Sigmoid colon (tissue), 7 donors: ENCODE measurements around the gene RASSF8. TPM values are rescaled to one million over a fixed set of nuclear protein-coding genes. Genes with fewer than 3 reads are reported as not detected.

Source experiments
- DNase-seq: peaks from one replicate; pipeline ENCODE4 v3.0.0-alpha.2; 2019
- H3K27ac ChIP-seq, 4 donors: fragments of 200-600 bp; sonication (generic); one replicate each; pipeline ENCODE4 v1.5.1; 2016 to 2019; ENCODE audit warnings: mild to moderate bottlenecking in 1 of 4
- H3K27me3 ChIP-seq, 3 donors: fragments of 200-600 bp; sonication (generic); one replicate each; pipeline ENCODE4 v1.5.1; 2019; ENCODE audit warnings: mild to moderate bottlenecking in 1 of 3
- H3K36me3 ChIP-seq, 4 donors: fragments of 200-600 bp; sonication (generic); one replicate each; pipeline ENCODE4 v1.5.1; 2016 to 2019
- H3K4me1 ChIP-seq, 4 donors: fragments of 200-600 bp; sonication (generic); one replicate each; pipeline ENCODE4 v1.5.1; 2017 to 2019
- H3K4me3 ChIP-seq, 4 donors: fragments of 200-600 bp; sonication (generic); one replicate each; pipeline ENCODE4 v1.5.1; 2017 to 2019; ENCODE audit warnings: mild to moderate bottlenecking in 2 of 4, moderate library complexity in 1 of 4
- H3K9me3 ChIP-seq, 4 donors: fragments of 200-600 bp in 3 of 4; sonication (generic) in 3 of 4; one replicate each; pipeline versions ENCODE4 v1.5.1 to v1.6.1; 2013 to 2019
- CTCF ChIP-seq, 4 experiments: fragments of 450-650 bp in 3 of 4; fragments of 200-600 bp in 1 of 4; IDR thresholded peaks; one replicate each; pipeline ENCODE4 v1.5.1; 2016 to 2019; ENCODE audit warnings: antibody characterized with exemption in 4 of 4, mild to moderate bottlenecking in 3 of 4, moderate library complexity in 2 of 4
- EP300 ChIP-seq, 4 donors: sonication (generic); formaldehyde crosslinking; IDR thresholded peaks; one replicate each; pipeline ENCODE4 v1.6.1; 2017; ENCODE audit warnings: antibody characterized with exemption in 4 of 4
- POLR2A ChIP-seq, 2 donors: fragments of 450-650 bp; IDR thresholded peaks; one replicate each; pipeline ENCODE4 v1.6.1; 2016; ENCODE audit warnings: antibody characterized with exemption in 2 of 2, mild to moderate bottlenecking in 2 of 2, moderate library complexity in 2 of 2
- POLR2AphosphoS5 ChIP-seq, 4 donors: sonication (generic); formaldehyde crosslinking; IDR thresholded peaks; one replicate each; pipeline ENCODE4 v1.6.1; 2017; ENCODE audit warnings: antibody characterized with exemption in 4 of 4
- WGBS, 2 donors: extraction: QIAGEN DNeasy Blood & Tissue Kit; methylation state at CpG; one replicate each; pipeline ENCODE4 v1.1.7; 2013; 5-methylcytosine and 5-hydroxymethylcytosine counted together
- intact Hi-C: fragments of 100-400 bp; cut with DNase I; formaldehyde crosslinking; loops from one replicate; pipeline ENCODE4 v1.15.1; 2023
- polyA plus RNA-seq, 3 donors: library from polyadenylated mRNA; stranded (reverse); fragments of 200-250 nt; gene quantifications; one replicate each; pipeline ENCODE4 v1.2.3, GENCODE V29; 2013
- total RNA-seq, 4 donors: library from RNA; depleted of rRNA; stranded (reverse); fragments of >200 nt; gene quantifications; one replicate each; pipeline ENCODE4 v1.1.0, GENCODE V29; 2016
- donor health status: healthy with polysubstance abuse.
- donor health status: Bipolar disorder and iron deficiency.
- donor health status: healthy.

The RASSF8 gene
- total and polyA plus RNA-seq, 7 donors = 0.92 to 109 (median 74.0) TPM

GRCh38 chr12:26034371-26035142 lies 76.1 kb downstream of the RASSF8 start:
- Histone ChIP-seq H3K27me3 (no peaks in the 10 kb centered on the region), H3K9me3 (no peaks in the 10 kb centered on the region), H3K4me3 (no peak overlapping the region), H3K4me1 (peaks cover 0 to 80% (median 61%) of the 10 kb centered on the region in 4 donors), H3K27ac (peak overlapping the region in 2 of 4 donors; percentile 10 to 20), H3K36me3 (no peaks in the 10 kb centered on the region)
- DNase-seq = no peak
- 87% methylated on average over 5 of the region's 5 CpGs for WGBS, 2 donors
- intact Hi-C loops = loop anchor here (10.0 kb wide), 2 partner anchors 210 to 450 kb away; no protein-coding TSS in a partner anchor
- TF ChIP-seq POLR2AphosphoS5 (IDR thresholded peaks at IDR 0.05) (no peak), CTCF (IDR thresholded peaks at IDR 0.05) (no peak), POLR2A (IDR thresholded peaks at IDR 0.05) (no peak), EP300 (IDR thresholded peaks at IDR 0.05) (no peak)

GRCh38 chr12:26036877-26037276 lies 78.4 kb downstream of the RASSF8 start:
- intact Hi-C loops = loop anchor here (10.0 kb wide), 2 partner anchors 212 to 452 kb away; no protein-coding TSS in a partner anchor
- TF ChIP-seq POLR2A (IDR thresholded peaks at IDR 0.05) = no peak
- TF ChIP-seq CTCF (IDR thresholded peaks at IDR 0.05) = no peak
- TF ChIP-seq POLR2AphosphoS5 (IDR thresholded peaks at IDR 0.05) = no peak
- TF ChIP-seq EP300 (IDR thresholded peaks at IDR 0.05) = no peak
- WGBS, 2 donors = 30 to 69% methylated on average over 4 of the region's 4 CpGs

GRCh38 chr12:26037615-26038220 lies 79.2 kb downstream of the RASSF8 start:
- Histone ChIP-seq H3K27ac (no peak overlapping the region), H3K9me3 (no peaks in the 10 kb centered on the region), H3K36me3 (no peaks in the 10 kb centered on the region), H3K27me3 (no peaks in the 10 kb centered on the region), H3K4me3 (no peak overlapping the region), H3K4me1 (peaks cover 0 to 60% (median 42%) of the 10 kb centered on the region in 4 donors)
- intact Hi-C loops = loop anchor here (10.0 kb wide), 2 partner anchors 213 to 453 kb away; no protein-coding TSS in a partner anchor
- no peak for DNase-seq
- TF ChIP-seq EP300 (IDR thresholded peaks at IDR 0.05) (no peak), POLR2A (IDR thresholded peaks at IDR 0.05) (no peak), CTCF (IDR thresholded peaks at IDR 0.05) (no peak), POLR2AphosphoS5 (IDR thresholded peaks at IDR 0.05) (no peak)
- 20 to 68% methylated on average over 2 of the region's 2 CpGs for WGBS, 2 donors

More at GRCh38 chr12:26036877-26037276, 78.4 kb downstream of the RASSF8 start:
- peaks cover 0 to 60% (median 43%) of the 10 kb centered on the region in 4 donors for H3K4me1 ChIP-seq
- no peak overlapping the region for H3K4me3 ChIP-seq
- no peak overlapping the region for H3K27ac ChIP-seq
- no peaks in the 10 kb centered on the region for H3K27me3 ChIP-seq
- no peaks in the 10 kb centered on the region for H3K9me3 ChIP-seq
- H3K36me3 ChIP-seq = no peaks in the 10 kb centered on the region
- no peak for DNase-seq

GRCh38 chr12:26042645-26043044 lies 84.2 kb downstream of the RASSF8 start:
- H3K4me1 ChIP-seq = peaks cover 0 to 67% (median 59%) of the 10 kb centered on the region in 4 donors
- intact Hi-C loops = no loop called here
- 65 to 77% methylated on average over 2 of the region's 2 CpGs for WGBS, 2 donors

More at GRCh38 chr12:26042645-26043044, 84.2 kb downstream of the RASSF8 start:
- H3K9me3 ChIP-seq = no peaks in the 10 kb centered on the region
- H3K27me3 ChIP-seq = no peaks in the 10 kb centered on the region
- H3K4me3 ChIP-seq = no peak overlapping the region
- no peaks in the 10 kb centered on the region for H3K36me3 ChIP-seq
- DNase-seq = no peak
- no peak for TF ChIP-seq EP300 (IDR thresholded peaks at IDR 0.05)
- TF ChIP-seq CTCF (IDR thresholded peaks at IDR 0.05) = no peak
- TF ChIP-seq POLR2AphosphoS5 (IDR thresholded peaks at IDR 0.05) = no peak
- no peak for TF ChIP-seq POLR2A (IDR thresholded peaks at IDR 0.05)
- no peak overlapping the region for H3K27ac ChIP-seq
